Pancreas (tissue), 10 donors: ENCODE data around the gene BMAL1. TPM values are rescaled to one million over a fixed set of nuclear protein-coding genes. Genes with fewer than 3 reads are reported as not detected.

Source experiments
- ATAC-seq, 4 donors: fragments of 200-7000 bp; cut with Tn5 transposase; one replicate each; pipeline versions ENCODE4 v1.8.0 to v1.9.1; 2020; ENCODE audit warnings: mild to moderate bottlenecking in 4 of 4, moderate library complexity in 4 of 4
- DNase-seq, 6 donors: peaks; one replicate each; pipeline ENCODE4 v3.0.0-alpha.2; 2020
- FAIRE-seq: peaks from 2 replicates; lab custom pipeline; 2012; peaks lifted over from hg19 to GRCh38; lab: Jason Lieb, UNC
- H3K27ac ChIP-seq, 4 donors: fragments of 200-600 bp; sonication (generic); 1 replicate in 3 of 4; 2 replicates in 1 of 4; pipeline versions ENCODE4 v1.5.0 to v1.8.0; 2020
- H3K27me3 ChIP-seq, 4 donors: fragments of 200-600 bp; one replicate each; pipeline ENCODE4 v1.8.0; 2021
- H3K36me3 ChIP-seq, 3 donors: fragments of 200-600 bp; sonication (generic) in 1 of 3; one replicate each; pipeline versions ENCODE4 v1.5.0 to v1.8.0; 2020 to 2021
- H3K4me1 ChIP-seq, 3 donors: fragments of 200-600 bp; one replicate each; pipeline ENCODE4 v1.8.0; 2021
- H3K4me3 ChIP-seq, 4 donors: fragments of 200-600 bp; sonication (generic) in 2 of 4; one replicate each; pipeline versions ENCODE4 v1.5.0 to v1.8.0; 2020 to 2021
- H3K9me3 ChIP-seq, 4 donors: fragments of 200-600 bp; one replicate each; pipeline ENCODE4 v1.8.0; 2021
- WGBS, 2 donors: extraction: QIAGEN DNeasy Blood & Tissue Kit; methylation state at CpG; one replicate each; pipeline ENCODE4 v1.1.7; 2013; 5-methylcytosine and 5-hydroxymethylcytosine counted together
- intact Hi-C, 3 donors: fragments of 100-400 bp; cut with DNase I; formaldehyde crosslinking; loops; one replicate each; pipeline versions ENCODE4 v1.11.1 to v1.14.2; 2022
- polyA plus RNA-seq, 2 donors: library from polyadenylated mRNA; stranded (reverse); fragments of 200-250 nt; gene quantifications; one replicate each; pipeline ENCODE4 v1.2.3, GENCODE V29; 2013
- total RNA-seq, 6 donors: library from RNA; stranded (reverse); fragmentation: NEBNext Ultra II Directional in 4 of 6; extraction: Animal tissue kit (Norgen Biotek cat#: 25700) in 4 of 6; gene quantifications; one replicate each; pipeline versions ENCODE4 v1.2.1 to v1.2.4, GENCODE V29; 2021 to 2023
- TF ChIP-seq, protein P1 (sequence below), 4 donors: fragments of 200-600 bp; sonication (generic) in 3 of 4; IDR thresholded peaks; one replicate each; pipeline versions ENCODE4 v1.5.0 to v1.8.0; 2021; ENCODE audit warnings: antibody characterized with exemption in 4 of 4
- donor health status: healthy with polysubstance abuse.
- donor health status: DM: no; HTN: no; CAD: no; lungs with moderate emphysema.
- donor health status: DM: no; HTN: no; CAD: no.
- donor health status: control.
- donor health status: control.
- donor health status: Bipolar disorder and iron deficiency.
- donor health status: DM: yes; HTN: yes; CAD: no.
- donor health status: DM: no; HTN: no; CAD: no.
- donor health status: DM: no; HTN: no; CAD: no.
- donor health status: DM: yes; HTN: yes; CAD: no.

BMAL1 gene
- total and polyA plus RNA-seq, 8 donors, result 6.1 to 17.3 (median 12.5) TPM

DNA sequence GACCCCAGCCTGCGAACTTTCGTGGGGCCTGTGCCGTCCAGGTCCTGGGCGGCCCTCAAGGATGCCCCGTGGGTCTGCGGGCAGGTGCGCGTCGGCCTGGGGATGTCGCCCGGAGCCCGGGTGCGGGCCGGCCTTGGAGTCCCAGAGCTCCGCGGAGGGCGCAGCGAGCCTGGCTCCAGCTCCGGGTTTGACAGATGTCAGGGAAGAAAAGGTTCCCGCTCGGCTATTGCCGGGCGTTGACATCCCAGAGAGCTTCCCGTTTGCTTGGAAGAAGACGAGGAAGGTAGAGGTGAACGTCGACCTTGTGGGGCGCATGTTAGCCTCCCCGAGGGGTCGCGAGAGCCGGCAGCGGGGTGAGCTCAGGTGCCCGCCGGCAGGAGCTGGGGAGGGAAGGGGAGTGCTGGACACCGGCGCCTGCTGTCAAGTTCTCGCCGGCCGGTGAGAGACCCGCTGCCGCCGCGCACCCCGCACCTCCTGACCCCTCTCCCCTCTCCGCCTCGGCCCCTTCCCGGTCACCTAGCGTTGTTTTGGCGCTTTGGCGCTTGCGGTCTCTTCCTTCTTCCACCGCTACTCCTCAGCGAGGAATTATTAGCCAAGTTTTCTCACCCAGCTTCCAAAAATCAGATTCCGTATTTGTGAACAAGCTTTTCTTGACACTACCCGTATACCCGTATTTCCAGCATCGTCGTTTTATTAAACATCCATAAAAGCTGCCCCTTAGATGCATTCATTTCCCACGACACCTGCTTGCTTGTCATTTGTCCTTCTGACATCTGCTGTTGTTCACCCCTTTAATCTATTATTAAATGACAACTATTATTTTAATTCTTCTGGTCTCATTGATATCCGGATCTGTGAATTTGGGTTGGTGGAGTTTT, 1.3 kb downstream of the BMAL1 start:
- TF ChIP-seq, protein P1, sequence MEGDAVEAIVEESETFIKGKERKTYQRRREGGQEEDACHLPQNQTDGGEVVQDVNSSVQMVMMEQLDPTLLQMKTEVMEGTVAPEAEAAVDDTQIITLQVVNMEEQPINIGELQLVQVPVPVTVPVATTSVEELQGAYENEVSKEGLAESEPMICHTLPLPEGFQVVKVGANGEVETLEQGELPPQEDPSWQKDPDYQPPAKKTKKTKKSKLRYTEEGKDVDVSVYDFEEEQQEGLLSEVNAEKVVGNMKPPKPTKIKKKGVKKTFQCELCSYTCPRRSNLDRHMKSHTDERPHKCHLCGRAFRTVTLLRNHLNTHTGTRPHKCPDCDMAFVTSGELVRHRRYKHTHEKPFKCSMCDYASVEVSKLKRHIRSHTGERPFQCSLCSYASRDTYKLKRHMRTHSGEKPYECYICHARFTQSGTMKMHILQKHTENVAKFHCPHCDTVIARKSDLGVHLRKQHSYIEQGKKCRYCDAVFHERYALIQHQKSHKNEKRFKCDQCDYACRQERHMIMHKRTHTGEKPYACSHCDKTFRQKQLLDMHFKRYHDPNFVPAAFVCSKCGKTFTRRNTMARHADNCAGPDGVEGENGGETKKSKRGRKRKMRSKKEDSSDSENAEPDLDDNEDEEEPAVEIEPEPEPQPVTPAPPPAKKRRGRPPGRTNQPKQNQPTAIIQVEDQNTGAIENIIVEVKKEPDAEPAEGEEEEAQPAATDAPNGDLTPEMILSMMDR (IDR thresholded peaks at IDR 0.05), result no peak
- intact Hi-C loops, result no loop called here
- Histone ChIP-seq H3K9me3 (no peaks in the 10 kb centered on the region), H3K36me3 (no peaks in the 10 kb centered on the region), H3K27ac (peak overlapping the region in 1 of 4 donors; percentile 87), H3K4me3 (peak overlapping the region; percentile 69 to 100 (median 92)), H3K27me3 (no peaks in the 10 kb centered on the region), H3K4me1 (peaks cover 0 to 11% (median 11%) of the 10 kb centered on the region in 3 donors)
- 2% methylated on average over 55 to 61 of the region's 61 CpGs for WGBS, 2 donors
- FAIRE-seq (no peak), DNase-seq (peak in 3 of 6 donors; percentile 25 to 73 (median 67)), ATAC-seq (peak; percentile 2 to 9 (median 6))

DNA sequence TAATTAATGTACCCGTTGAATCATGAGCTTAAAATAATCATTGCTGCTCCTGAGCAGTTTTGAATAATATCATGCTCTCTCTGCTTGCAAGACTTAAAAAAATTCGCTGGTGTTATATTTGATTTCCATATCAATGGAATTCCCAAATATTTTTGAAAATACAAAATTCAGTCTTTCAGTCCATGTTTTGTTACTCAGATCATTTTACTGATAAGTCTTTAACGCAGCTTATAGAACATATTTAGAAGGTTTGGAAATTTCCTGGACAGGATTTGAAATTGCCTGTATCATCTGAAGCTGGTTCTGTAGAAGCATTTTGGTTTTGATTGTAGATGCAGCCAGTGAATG, 1.9 kb downstream of the BMAL1 start:
- Histone ChIP-seq H3K27me3 (no peaks in the 10 kb centered on the region), H3K27ac (no peak overlapping the region), H3K4me1 (peaks cover 0 to 11% (median 11%) of the 10 kb centered on the region in 3 donors), H3K36me3 (no peaks in the 10 kb centered on the region), H3K9me3 (no peaks in the 10 kb centered on the region), H3K4me3 (peak overlapping the region in 1 of 4 donors; percentile 69)
- 42 to 57% methylated on average over 3 of the region's 3 CpGs for WGBS, 2 donors
- intact Hi-C loops, result no loop called here
- TF ChIP-seq, protein P1 (IDR thresholded peaks at IDR 0.05), result no peak
- no peak for ATAC-seq
- DNase-seq, result no peak
- FAIRE-seq, result no peak

DNA sequence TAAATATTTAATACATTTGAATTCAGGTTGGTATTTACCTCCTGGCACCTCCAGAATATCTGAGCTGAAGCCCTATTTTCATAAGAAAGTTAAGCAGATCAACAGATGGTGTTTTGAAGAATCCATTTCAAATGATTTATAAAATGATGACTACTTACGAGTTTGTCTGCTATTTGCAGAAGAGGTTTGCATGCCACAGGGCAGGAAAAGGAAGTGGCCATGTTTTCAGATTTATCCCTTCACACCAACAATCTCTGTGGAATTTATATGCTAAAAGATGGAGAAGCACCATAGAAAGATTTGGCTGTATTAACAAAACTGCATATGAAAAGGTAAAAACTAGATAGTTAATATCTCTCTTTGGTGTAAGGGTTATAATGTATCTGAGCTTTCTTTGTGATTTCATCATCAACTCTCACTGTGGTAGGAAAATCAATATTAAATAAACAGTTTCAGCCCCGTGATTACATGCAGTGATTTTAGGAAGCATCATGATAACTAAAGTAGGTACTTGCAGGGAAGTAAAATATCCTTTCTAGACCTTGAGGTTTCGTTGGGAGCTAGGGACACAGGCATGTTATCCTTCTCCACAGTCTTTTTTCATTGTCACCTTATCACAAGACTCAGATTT, 2.6 kb downstream of the BMAL1 start:
- TF ChIP-seq, protein P1 (IDR thresholded peaks at IDR 0.05), result no peak
- H3K27me3 ChIP-seq, result no peaks in the 10 kb centered on the region
- 26 to 29% methylated on average over 3 of the region's 3 CpGs for WGBS, 2 donors
- no peaks in the 10 kb centered on the region for H3K9me3 ChIP-seq
- intact Hi-C loops, result loop anchor here in 1 of 3 donors (5.0 kb wide), 1 partner anchor 42 kb away; no protein-coding TSS in a partner anchor
- no peak overlapping the region for H3K27ac ChIP-seq
- FAIRE-seq, result no peak
- no peak for ATAC-seq
- H3K36me3 ChIP-seq, result no peaks in the 10 kb centered on the region
- H3K4me3 ChIP-seq, result no peak overlapping the region
- H3K4me1 ChIP-seq, result peaks cover 0 to 11% (median 11%) of the 10 kb centered on the region in 3 donors
- DNase-seq, result no peak

DNA sequence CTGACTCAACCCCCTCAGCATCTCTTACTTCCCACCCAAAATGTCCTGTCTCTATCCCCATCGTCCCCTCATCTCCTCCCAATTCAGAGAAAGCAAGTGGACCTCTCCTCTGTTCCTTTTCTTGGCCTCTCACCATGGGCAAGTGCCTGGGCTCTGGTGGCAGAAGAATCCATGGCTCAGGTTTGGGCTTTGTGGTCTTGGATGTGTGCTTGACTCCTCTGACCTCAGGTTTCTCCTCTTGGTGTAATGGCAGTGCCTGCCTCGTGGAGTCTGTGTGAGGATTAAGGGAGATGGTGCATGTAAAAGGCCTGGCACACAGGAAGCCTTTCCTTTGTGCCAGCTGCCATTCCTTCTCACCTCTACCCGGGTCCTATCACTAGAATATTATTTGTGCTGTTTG, 3.2 kb downstream of the BMAL1 start:
- FAIRE-seq (no peak), ATAC-seq (no peak), DNase-seq (no peak)
- H3K9me3 ChIP-seq, result no peaks in the 10 kb centered on the region
- peaks cover 0 to 11% (median 11%) of the 10 kb centered on the region in 3 donors for H3K4me1 ChIP-seq
- no peak overlapping the region for H3K27ac ChIP-seq
- H3K36me3 ChIP-seq, result no peaks in the 10 kb centered on the region
- H3K27me3 ChIP-seq, result no peaks in the 10 kb centered on the region
- intact Hi-C loops, result loop anchor here in 1 of 3 donors (5.0 kb wide), 1 partner anchor 42 kb away; no protein-coding TSS in a partner anchor
- 56 to 68% methylated on average over 3 of the region's 3 CpGs for WGBS, 2 donors
- no peak overlapping the region for H3K4me3 ChIP-seq
- TF ChIP-seq, protein P1 (IDR thresholded peaks at IDR 0.05), result no peak
